ENCODE data around the gene HSPB2.
"Not testable (repeated sequence)": the region's sequence is repeated elsewhere in the genome, so short reads cannot be mapped to it uniquely, and the experiment has no call there.

Gene HSPB2

GRCh38 chr11:111913997-111914396, 1.5 kb downstream of the HSPB2 start:
- DNase-seq (ENCODE audit: low read depth): no peak

DNA sequence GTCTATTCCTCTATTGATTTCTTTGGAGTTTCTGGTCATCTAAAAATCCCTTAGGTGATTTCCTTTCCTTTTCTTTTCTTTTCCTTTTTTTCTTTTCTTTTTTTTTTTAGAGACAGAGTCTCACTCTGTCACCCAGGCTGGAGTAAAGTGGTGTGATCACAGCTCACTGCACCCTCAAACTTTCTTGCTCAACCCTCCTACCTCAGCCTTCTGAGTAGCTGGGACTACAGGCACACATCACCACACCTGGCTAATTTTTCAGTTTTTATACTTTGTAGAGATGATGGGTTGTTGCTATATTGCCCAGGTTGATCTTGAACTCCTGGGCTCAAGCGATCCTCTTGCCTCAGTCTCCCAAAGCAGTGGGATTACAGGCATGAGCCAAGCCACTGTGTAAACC, 4.2 kb downstream of the HSPB2 start:
- DNase-seq (ENCODE audit: low read depth): no peak

DNA sequence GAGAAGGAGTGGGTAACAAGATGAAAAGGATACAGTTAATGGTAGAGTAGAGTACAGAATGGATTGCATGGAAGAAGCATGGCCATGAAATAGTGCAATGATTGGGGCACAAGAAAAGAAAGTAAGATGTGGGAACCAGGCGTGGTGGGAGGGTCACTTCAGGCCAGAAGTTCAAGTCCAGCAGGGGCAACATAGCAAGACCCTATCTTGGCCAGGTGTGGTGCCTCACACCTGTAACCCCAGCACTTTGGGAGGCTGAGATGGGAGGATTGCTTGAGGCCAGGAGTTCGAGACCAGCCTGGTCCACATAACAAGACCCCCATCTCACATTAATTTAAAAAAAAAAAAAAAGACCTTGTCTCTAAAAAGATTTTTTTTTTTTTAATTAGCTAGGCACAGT, 4.8 kb downstream of the HSPB2 start:
- DNase-seq (ENCODE audit: low read depth): no peak

DNA sequence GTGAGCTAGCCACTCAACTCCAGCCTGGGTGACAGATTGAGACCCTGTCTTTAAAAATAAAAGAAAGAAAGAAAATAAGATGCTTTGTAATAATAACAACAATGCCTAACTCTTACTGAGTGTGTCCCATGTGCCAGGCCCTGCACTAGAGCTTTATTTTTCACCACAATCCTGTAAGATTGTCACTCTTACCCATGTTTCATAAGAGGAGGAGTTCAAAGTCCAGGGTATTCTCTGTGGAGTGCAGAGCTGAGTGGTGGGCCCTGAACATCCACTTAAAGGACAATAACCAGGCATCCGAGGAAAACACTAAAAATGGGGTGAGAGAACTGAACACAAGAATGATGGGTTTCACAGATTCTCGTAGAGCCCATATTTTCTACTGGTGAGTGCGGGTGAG, 5.3 kb downstream of the HSPB2 start:
- no peak for DNase-seq (ENCODE audit: low read depth)

- DNase-seq (ENCODE audit: low read depth): no peak
These were observed 6.1 kb downstream of the HSPB2 start, which contains the start of gene C11orf52 for GRCh38 chr11:111918390-111919256. TSS of gene C11orf52 (plus strand) at chr11:111918913. CDS start at chr11:111918973, 60 bp downstream.

GRCh38 chr11:111920908-111921307, 8.4 kb downstream of the HSPB2 start:
- DNase-seq (ENCODE audit: low read depth): no peak

- no peak for DNase-seq (ENCODE audit: low read depth)
These were observed 9.2 kb downstream of the HSPB2 start for GRCh38 chr11:111921541-111922230.

- DNase-seq (ENCODE audit: low read depth): no peak
These were observed 10.3 kb downstream of the HSPB2 start for GRCh38 chr11:111922803-111923202.

DNA sequence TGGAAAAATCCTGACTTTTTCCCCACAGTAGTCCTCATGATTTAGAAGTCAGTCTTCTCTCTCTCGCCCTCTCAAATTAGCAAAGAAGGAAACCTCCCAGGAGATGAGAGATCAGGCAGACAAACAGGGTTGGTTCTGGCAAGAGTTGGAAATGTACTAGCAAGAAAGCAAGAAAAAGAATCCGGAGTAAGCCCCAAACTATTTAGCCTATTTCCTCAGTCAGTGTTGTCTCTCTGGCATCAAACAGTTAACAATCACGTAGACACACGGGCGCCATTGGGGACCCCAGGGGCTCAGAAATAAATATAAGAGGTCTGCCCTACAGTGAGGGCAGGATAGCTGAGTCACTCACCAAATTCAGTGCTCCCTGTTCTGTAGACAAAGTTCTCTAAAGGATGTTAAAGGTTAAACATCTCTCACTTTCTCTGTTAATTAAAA, 10.8 kb downstream of the HSPB2 start:
- DNase-seq (ENCODE audit: low read depth): no peak

- no peak for DNase-seq (ENCODE audit: low read depth)
These were observed 11.4 kb downstream of the HSPB2 start for GRCh38 chr11:111923951-111924350.

GRCh38 chr11:111925953-111926352, 13.4 kb downstream of the HSPB2 start:
- DNase-seq (ENCODE audit: low read depth): no peak

- DNase-seq (ENCODE audit: low read depth): peak; percentile 83
These were observed 14.2 kb downstream of the HSPB2 start for GRCh38 chr11:111926505-111927391.

DNA sequence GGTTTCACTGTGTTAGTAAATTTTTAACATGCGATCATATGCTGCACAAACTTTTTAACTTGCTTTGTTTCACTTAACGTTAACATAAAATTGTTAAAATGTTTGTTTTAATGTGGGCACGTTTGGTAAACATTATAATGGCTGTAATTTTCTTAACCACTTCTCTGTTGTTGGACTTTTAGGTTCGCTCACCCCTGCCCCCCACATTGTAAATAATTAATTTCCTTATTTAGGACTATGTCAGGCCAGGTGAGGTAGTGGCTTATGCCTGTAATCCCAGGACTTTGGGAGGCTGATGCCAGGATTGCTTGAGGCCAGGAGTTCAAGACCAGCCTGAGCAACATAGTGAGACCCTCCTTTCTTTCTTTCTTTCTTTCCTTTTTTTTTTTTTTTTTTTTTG, 17.9 kb downstream of the HSPB2 start:
- no peak for DNase-seq (ENCODE audit: low read depth)

- DNase-seq (ENCODE audit: low read depth): no peak
These were observed 20.0 kb downstream of the HSPB2 start for GRCh38 chr11:111932611-111932950.

- not testable (repeated sequence) for DNase-seq (ENCODE audit: low read depth)
These were observed 20.6 kb downstream of the HSPB2 start for GRCh38 chr11:111933176-111933575.

GRCh38 chr11:111933872-111934271, 21.3 kb downstream of the HSPB2 start:
- DNase-seq (ENCODE audit: low read depth): no peak

DNA sequence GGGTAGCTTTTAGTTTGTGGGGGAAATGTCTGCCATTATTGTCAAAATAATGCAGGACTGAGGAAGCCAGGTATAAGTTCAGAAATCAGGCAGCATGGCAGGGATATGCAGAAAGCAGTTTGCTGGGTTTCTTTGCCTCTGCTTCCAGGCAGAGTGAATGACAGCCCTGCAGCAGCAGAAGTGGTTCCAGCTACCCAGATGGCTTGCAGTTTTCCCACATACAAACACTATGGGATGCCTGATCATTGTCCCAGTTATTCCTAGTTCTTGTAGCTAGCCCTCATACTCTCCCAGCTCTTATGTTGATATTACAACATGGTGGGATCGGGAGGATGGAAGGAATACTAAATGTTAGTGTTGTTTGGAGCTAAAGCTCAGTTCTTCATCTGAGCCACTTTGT, 21.8 kb downstream of the HSPB2 start:
- DNase-seq (ENCODE audit: low read depth): no peak

DNA sequence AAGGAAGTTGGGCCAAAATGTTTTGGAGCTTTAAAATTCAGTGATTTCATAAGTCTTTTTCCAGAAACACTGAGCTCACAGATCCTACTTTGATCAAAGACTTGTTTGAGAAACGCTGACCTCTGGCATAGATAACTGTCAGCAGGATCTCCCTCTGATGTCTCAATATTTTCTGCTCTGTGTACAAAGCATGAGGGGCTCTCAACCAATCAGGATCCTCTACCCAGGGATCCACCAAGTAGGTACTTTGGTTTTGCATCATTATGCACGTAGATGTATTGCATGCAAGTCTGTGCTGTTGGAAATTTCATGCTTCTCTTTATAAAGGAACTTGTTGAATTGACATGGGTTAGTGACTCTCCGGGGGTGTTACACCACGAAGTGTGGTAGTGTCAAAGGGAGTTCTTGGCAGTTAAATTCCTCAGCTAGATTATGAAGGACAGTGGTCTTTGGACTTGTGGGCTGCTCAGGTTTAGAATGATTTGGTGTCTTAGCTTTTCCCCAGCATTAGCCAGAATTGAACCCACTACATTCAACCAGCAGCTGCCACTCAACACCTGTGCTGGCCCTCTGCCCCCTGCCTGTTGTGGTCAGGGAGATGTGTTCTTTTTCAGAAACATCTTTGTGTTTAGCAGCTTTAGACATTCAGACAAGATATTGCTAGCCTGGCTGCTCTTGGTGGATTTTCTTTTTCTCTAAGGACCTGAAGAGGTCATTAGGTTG, 22.9 kb downstream of the HSPB2 start:
- no peak for DNase-seq (ENCODE audit: low read depth)

GRCh38 chr11:111936040-111936540, 23.6 kb downstream of the HSPB2 start:
- DNase-seq (ENCODE audit: low read depth): no peak

GRCh38 chr11:111937461-111937769, 24.9 kb downstream of the HSPB2 start:
- DNase-seq (ENCODE audit: low read depth): no peak

DNA sequence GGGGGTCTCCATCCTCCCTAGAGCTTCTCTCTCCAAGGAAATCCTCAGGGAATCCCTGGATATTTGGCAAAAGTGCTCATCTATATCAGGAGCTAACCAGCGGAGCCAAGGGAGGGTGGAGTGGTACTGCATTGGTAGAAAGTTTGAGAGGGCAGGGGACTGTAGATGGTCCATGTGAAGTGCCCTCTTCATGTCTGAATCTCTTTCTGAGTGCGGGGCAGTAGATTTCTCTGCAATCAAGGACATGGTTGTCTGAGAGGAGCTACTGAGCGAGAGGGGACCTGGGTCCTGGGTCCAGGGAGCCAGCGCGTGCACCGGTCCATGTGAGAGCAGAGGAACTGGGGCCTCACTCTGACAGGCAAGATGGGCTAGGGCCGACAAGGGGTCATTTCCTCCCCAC, 25.3 kb downstream of the HSPB2 start:
- DNase-seq (ENCODE audit: low read depth): no peak

DNA sequence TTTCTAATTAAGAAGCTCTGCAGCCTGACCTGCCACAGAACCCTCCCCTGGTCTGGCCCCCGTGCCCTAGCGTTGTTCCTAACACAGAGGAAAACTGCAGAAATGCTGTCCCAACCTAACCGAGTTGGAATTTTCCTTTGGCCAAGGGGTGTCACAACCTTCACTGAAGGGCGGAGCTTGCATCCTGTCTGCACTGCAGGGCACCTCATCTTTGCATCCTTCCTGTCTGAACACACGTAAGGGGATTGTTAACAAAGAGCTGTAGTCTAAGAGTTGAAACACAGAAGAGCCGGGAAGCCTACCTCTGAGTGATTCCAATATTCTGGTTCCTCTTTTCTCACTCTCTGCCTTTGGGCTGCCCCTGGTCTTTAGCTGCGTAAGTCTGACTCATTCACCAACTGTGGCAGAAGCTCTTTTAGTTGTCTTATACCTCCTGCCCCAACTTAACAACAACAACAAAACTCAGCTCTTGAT, 26.2 kb downstream of the HSPB2 start:
- DNase-seq (ENCODE audit: low read depth): no peak
